ENCODE measurements around the gene GCM1.

DNA sequence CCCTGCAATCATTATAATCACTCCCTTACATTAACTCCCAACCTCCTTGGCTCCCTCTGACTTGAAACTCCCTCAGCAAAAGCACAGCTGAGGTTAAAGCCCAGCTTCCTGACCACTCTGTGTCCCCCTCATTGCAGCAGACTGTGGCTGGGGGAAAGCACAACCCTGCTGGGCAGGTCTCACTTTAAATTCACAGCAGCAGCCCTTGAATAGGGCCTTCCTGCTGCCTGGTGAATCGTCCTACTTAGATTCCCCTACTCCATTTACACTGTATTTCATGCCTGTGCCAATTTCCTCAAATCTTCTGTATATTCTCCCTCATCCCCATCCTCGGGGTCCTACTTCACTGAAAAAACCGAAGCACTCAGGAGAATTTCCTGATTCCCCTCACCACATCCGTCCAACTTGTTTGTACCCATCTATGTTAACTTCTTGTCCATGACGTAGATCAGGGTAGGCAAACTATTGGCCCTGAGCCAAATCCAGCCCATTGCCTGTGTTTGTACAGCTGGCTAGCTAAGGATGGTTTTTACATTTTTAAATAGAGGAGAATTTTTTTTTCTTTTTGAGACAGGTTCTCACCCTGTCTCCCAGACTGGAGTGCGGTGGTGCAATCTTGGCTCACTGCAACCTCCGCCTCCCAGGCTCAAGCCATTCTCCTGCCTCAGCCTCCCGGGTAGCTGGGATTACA is 31.5 kb upstream of the GCM1 start:
- TF ChIP-seq SPI1 (IDR thresholded peaks at IDR 0.05; ENCODE audit: low read depth, low read length) (no peak), POLR2A (IDR thresholded peaks at IDR 0.05; ENCODE audit: low read depth, low read length) (no peak)
